ENCODE data around the gene TUBGCP6.

Gene TUBGCP6

GRCh38 chr22:50264104-50264745 is 19.4 kb upstream of the TUBGCP6 start:
- no peak for TF ChIP-seq FOXP2 (optimal IDR thresholded peaks at IDR 0.05; ENCODE audit: borderline replicate concordance, extremely low read depth, extremely low read length, insufficient read depth)
- no peak for TF ChIP-seq SIN3A (IDR thresholded peaks at IDR 0.05; ENCODE audit: borderline replicate concordance, insufficient read depth, low read length)
- no peak for TF ChIP-seq TAF1 (IDR thresholded peaks at IDR 0.05; ENCODE audit: borderline replicate concordance, insufficient read depth, low read length)
- TF ChIP-seq REST (IDR thresholded peaks at IDR 0.05; ENCODE audit: insufficient read depth in 1 of 2, low read depth in 2 of 2, low read length in 2 of 2) = no peak
- no peak for TF ChIP-seq POLR2AphosphoS5 (IDR thresholded peaks at IDR 0.05; ENCODE audit: low read depth, low read length)

GRCh38 chr22:50262973-50263617 is 18.3 kb upstream of the TUBGCP6 start:
- TF ChIP-seq POLR2AphosphoS5 (IDR thresholded peaks at IDR 0.05; ENCODE audit: low read depth, low read length) = no peak

- TF ChIP-seq TAF1 (IDR thresholded peaks at IDR 0.05; ENCODE audit: borderline replicate concordance, insufficient read depth, low read length) = no peak
- no peak for TF ChIP-seq POLR2AphosphoS5 (IDR thresholded peaks at IDR 0.05; ENCODE audit: low read depth, low read length)
- TF ChIP-seq FOXP2 (optimal IDR thresholded peaks at IDR 0.05; ENCODE audit: borderline replicate concordance, extremely low read depth, extremely low read length, insufficient read depth) = no peak
- no peak for TF ChIP-seq SIN3A (IDR thresholded peaks at IDR 0.05; ENCODE audit: borderline replicate concordance, insufficient read depth, low read length)
- TF ChIP-seq REST (IDR thresholded peaks at IDR 0.05; ENCODE audit: insufficient read depth in 1 of 2, low read depth in 2 of 2, low read length in 2 of 2) = no peak
Measured at GRCh38 chr22:50262460-50262911, 17.7 kb upstream of the TUBGCP6 start.

DNA sequence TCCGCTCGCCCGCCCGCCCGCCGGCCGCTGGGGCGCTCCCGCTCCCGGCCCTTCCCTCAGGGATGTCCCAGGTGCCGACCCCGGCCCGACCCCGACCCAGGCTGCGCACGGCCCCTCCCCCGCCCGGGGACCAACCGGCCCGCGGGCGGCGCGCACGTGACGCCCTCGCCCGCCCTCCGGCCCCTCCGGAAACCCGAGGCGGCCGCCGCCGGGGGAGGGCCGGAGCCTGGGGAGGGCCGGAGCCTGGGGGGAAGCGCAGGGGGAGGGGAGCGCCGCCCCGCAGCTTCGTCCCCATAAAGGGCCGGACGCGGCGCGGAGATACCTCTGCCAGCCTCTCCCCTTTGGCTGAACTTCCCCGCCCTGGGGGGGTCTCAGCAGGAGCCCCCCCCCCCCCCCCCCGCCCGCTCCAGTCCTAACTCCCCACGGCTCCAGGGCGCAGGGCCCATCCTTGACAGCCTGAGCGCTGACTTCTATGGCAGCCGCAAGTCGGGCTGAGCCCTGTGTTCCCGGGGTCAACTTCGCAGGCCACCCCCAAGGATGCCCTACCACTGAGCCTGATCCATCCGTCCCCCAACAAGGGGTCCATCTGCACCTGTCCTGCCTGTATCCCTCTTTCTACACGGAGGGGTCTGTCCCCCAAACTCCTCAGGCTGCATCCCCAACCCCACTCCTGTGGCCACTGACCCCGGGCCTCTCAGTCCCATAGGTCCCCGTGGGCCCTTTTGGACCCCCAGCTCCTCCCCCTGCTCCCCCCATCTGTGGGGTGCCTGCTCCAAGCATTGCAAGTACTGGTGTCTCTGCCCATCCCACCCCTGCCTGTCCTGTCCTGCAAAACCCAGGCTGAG is 17.0 kb upstream of the TUBGCP6 start, which contains the start of gene MAPK12:
Gene MAPK12 (minus strand): TSS at position 69 of the 845 bp plus-strand sequence. CDS start 174 bp downstream, outside the sequence.
- TF ChIP-seq POLR2AphosphoS5 (IDR thresholded peaks at IDR 0.05; ENCODE audit: low read depth, low read length) = no peak
- TF ChIP-seq REST (IDR thresholded peaks at IDR 0.05; ENCODE audit: insufficient read depth in 1 of 2, low read depth in 2 of 2, low read length in 2 of 2) = no peak
- peak; percentile 51 for TF ChIP-seq FOXP2 (optimal IDR thresholded peaks at IDR 0.05; ENCODE audit: borderline replicate concordance, extremely low read depth, extremely low read length, insufficient read depth)
- TF ChIP-seq TAF1 (IDR thresholded peaks at IDR 0.05; ENCODE audit: borderline replicate concordance, insufficient read depth, low read length) = 0 out of 2 replicates have a peak, but pooled peaks have one; percentile 2
- no peak for TF ChIP-seq SIN3A (IDR thresholded peaks at IDR 0.05; ENCODE audit: borderline replicate concordance, insufficient read depth, low read length)

DNA sequence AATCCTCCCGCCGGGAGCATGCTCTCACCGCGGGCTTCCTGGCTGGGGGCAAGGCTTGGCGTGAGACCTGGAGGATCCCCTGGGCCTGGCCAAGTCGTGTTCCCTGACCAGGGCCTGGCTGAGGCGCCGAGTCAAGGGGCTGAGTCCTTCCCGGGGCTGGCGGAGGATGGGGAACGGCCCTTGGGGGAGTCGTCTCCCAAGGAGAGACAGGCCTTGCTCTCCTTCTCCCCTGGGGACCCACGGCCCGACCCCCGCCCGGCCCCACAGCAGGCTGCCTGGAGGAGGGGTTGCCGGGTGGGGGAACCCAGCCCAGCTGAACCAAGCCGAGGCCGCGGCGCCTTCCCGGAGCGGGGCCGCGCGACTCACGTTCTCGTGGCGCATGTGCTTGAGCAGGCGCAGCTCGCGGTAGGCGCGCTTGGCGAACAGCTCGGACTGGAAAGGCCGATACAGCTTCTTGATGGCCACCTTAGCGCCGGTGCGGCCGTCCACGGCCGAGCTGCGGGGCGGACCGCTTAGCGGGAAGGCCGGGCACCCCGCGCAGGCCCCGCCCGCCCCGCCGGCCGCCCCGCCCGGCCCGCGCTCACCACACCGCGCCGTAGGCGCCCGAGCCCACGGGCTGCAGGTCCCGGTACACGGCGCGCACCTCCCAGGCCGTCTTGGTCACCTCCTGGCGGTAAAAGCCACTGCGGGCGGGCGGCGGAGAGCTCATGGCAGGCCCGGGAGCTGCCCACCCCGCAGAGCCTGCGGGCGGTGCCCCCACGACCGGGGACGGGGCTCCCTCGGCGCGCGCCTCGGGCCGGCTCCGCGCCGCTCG is 16.2 kb upstream of the TUBGCP6 start:
- TF ChIP-seq REST (IDR thresholded peaks at IDR 0.05; ENCODE audit: insufficient read depth in 1 of 2, low read depth in 2 of 2, low read length in 2 of 2) (no peak), TAF1 (IDR thresholded peaks at IDR 0.05; ENCODE audit: borderline replicate concordance, insufficient read depth, low read length) (0 out of 2 replicates have a peak, but pooled peaks have one; percentile 1)
